MCF 10A (cell line): ENCODE results near the gene C14orf93. TPM values are rescaled to one million over a fixed set of nuclear protein-coding genes. Genes with fewer than 3 reads are reported as not detected.
A peak's percentile ranks its signal among the peaks of the same experiment; 100 is the strongest.

ENCODE experiments used
- BruUV-seq: library from RNA; stranded (reverse); fragments of 400-500 nt; replicated peaks from 2 replicates; lab custom pipeline; 2021; lab: Mats Ljungman, UMichigan
- CTCF ChIA-PET: fragments of 300-600 bp; sonication (Branson Sonifier 250); formaldehyde crosslinking; extraction: SDS; loops from one replicate; lab custom pipeline; 2021; ENCODE audit warnings: antibody characterized with exemption, inconsistent platforms; lab: Yijun Ruan, JAX
- POLR2A ChIA-PET: fragments of 300-600, 350-650 bp; sonication (Branson Sonifier 250); formaldehyde crosslinking; extraction: SDS; loops from one replicate; lab custom pipeline; 2020; ENCODE audit warnings: antibody characterized with exemption, inconsistent platforms; lab: Yijun Ruan, JAX
- DNase-seq: peaks from one replicate; pipeline ENCODE4 v3.0.0-alpha.2; 2018; ENCODE audit not compliant: unreplicated experiment
- H3K27ac Mint-ChIP-seq: one replicate; pipeline ENCODE4 v1.8.0; 2022; ENCODE audit warnings: mild to moderate bottlenecking, low read depth, mixed read lengths; ENCODE audit not compliant: unreplicated experiment
- H3K27me3 Mint-ChIP-seq: one replicate; pipeline ENCODE4 v1.8.0; 2022; ENCODE audit warnings: mixed read lengths; ENCODE audit not compliant: insufficient read depth, unreplicated experiment
- H3K36me3 Mint-ChIP-seq: one replicate; pipeline ENCODE4 v1.8.0; 2022; ENCODE audit warnings: mild to moderate bottlenecking, moderate library complexity, mixed read lengths; ENCODE audit not compliant: insufficient read depth, unreplicated experiment
- H3K4me1 Mint-ChIP-seq: one replicate; pipeline ENCODE4 v1.8.0; 2022; ENCODE audit warnings: mixed read lengths; ENCODE audit not compliant: insufficient read depth, unreplicated experiment
- H3K4me3 Mint-ChIP-seq: one replicate; pipeline ENCODE4 v1.8.0; 2022; ENCODE audit warnings: mild to moderate bottlenecking, moderate library complexity, mixed read lengths; ENCODE audit not compliant: unreplicated experiment
- H3K9me3 Mint-ChIP-seq: one replicate; pipeline ENCODE4 v1.8.0; 2022; ENCODE audit warnings: mixed read lengths; ENCODE audit not compliant: unreplicated experiment
- intact Hi-C: fragments of 100-400 bp; cut with micrococcal nuclease; formaldehyde crosslinking; loops from 2 replicates; pipeline ENCODE4 v1.14.1; 2022
- total RNA-seq: library from RNA; stranded (reverse); gene quantifications from 2 replicates; pipeline ENCODE4 v1.2.3, GENCODE V29; 2022
- TF ChIP-seq, protein P1 (sequence below): fragments of 200-600 bp; IDR thresholded peaks from one replicate; pipeline ENCODE4 v1.8.0; 2022; ENCODE audit warnings: antibody characterized with exemption, mild to moderate bottlenecking; ENCODE audit not compliant: unreplicated experiment

C14orf93 gene
- total RNA-seq, 1 experiment from 2014 or later, result 6.1 TPM

DNA sequence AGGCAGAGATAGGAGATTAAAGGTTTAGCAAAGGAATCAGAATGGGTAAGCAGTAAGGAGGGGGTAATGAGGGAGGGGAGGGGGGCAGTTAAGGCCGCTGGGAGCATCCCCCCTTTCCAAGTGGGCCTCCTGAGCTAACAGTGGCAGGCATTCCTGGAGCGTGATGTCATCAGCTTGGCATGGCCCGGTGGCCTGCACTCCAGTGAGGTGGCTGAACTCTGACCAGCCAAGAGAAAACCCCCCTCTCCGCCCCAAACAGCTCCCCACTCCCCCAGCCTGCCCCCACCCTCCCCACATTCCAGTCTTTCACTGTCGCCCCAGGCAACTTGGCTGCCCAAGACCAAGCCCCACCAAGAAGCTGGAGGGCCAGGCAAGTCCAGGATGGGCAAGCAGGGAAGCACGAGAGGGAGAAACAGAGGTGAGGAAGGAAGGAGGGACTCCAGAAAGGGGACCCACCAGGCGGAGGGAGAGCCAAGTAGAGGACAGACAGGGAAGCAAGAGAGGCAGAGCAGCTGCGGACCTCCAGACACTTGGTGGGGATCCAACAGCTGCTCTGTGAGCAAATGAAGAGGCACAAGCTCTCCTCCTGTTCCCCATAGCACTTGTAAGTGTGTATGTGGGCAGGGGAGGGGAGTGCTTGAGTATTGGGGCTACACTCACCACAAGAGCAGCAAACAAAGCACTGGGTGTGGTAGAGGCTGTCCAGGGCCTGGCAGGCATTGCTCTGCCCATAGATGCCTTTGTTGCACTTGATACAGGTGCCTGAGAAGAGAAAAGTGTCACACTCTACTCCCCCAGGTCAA is 32.1 kb downstream of the C14orf93 start:
- intact Hi-C loops, result no loop called here
- BruUV-seq, result no TSS peak
- CTCF ChIA-PET, result interaction anchor here (0.5 to 3.3 kb wide), 16 partner anchors 9 to 1543 kb away, joined by 3 to 25 read pairs (median 4); partner anchors contain the start of genes CDH24, HAUS4 and PRMT5
- TF ChIP-seq, protein P1, sequence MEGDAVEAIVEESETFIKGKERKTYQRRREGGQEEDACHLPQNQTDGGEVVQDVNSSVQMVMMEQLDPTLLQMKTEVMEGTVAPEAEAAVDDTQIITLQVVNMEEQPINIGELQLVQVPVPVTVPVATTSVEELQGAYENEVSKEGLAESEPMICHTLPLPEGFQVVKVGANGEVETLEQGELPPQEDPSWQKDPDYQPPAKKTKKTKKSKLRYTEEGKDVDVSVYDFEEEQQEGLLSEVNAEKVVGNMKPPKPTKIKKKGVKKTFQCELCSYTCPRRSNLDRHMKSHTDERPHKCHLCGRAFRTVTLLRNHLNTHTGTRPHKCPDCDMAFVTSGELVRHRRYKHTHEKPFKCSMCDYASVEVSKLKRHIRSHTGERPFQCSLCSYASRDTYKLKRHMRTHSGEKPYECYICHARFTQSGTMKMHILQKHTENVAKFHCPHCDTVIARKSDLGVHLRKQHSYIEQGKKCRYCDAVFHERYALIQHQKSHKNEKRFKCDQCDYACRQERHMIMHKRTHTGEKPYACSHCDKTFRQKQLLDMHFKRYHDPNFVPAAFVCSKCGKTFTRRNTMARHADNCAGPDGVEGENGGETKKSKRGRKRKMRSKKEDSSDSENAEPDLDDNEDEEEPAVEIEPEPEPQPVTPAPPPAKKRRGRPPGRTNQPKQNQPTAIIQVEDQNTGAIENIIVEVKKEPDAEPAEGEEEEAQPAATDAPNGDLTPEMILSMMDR, result no peak
- peaks cover 51% of the 10 kb centered on the region for H3K36me3 Mint-ChIP-seq
- H3K4me1 Mint-ChIP-seq, result peaks cover 60% of the 10 kb centered on the region
- H3K9me3 Mint-ChIP-seq, result no peaks in the 10 kb centered on the region
- peak overlapping the region; percentile 91 for H3K27ac Mint-ChIP-seq
- no peak overlapping the region for H3K4me3 Mint-ChIP-seq
- peak; percentile 63 for DNase-seq
- POLR2A ChIA-PET, result interaction anchor here (0.5 to 12.7 kb wide), 28 partner anchors 9 to 415 kb away, joined by 3 to 133 read pairs (median 4); partner anchors contain the start of genes ACIN1, C14orf119, CDH24 and HAUS4
- H3K27me3 Mint-ChIP-seq, result no peaks in the 10 kb centered on the region

GRCh38 chr14:22977434-22977683 is 32.6 kb downstream of the C14orf93 start:
- ChIA-PET POLR2A (interaction anchor here (0.5 to 12.7 kb wide), 24 partner anchors 9 to 415 kb away, joined by 3 to 133 read pairs (median 4); partner anchors contain the start of genes ACIN1, C14orf119, CDH24 and HAUS4), CTCF (interaction anchor here (0.7 to 3.3 kb wide), 11 partner anchors 9 to 247 kb away, joined by 3 to 25 read pairs (median 8); partner anchors contain the start of genes CDH24, HAUS4 and PRMT5)
- intact Hi-C loops, result no loop called here
- Mint-ChIP-seq H3K36me3 (peaks cover 57% of the 10 kb centered on the region), H3K9me3 (no peaks in the 10 kb centered on the region), H3K4me3 (no peak overlapping the region), H3K27ac (peak overlapping the region; percentile 91), H3K4me1 (peaks cover 60% of the 10 kb centered on the region), H3K27me3 (no peaks in the 10 kb centered on the region)
- DNase-seq, result no peak
- TF ChIP-seq, protein P1, result no peak
- BruUV-seq, result no TSS peak

- no peak overlapping the region for H3K4me3 Mint-ChIP-seq
- no peaks in the 10 kb centered on the region for H3K9me3 Mint-ChIP-seq
- intact Hi-C loops, result no loop called here
- H3K36me3 Mint-ChIP-seq, result peaks cover 62% of the 10 kb centered on the region
- peak overlapping the region; percentile 91 for H3K27ac Mint-ChIP-seq
- TF ChIP-seq, protein P1, result no peak
- peaks cover 65% of the 10 kb centered on the region for H3K4me1 Mint-ChIP-seq
- H3K27me3 Mint-ChIP-seq, result no peaks in the 10 kb centered on the region
- ChIA-PET POLR2A (interaction anchor here (0.5 to 12.7 kb wide), 25 partner anchors 10 to 1520 kb away, joined by 3 to 133 read pairs (median 4); partner anchors contain the start of genes ACIN1, C14orf119, CDH24 and HAUS4), CTCF (interaction anchor here (0.7 to 3.3 kb wide), 15 partner anchors 10 to 246 kb away, joined by 3 to 25 read pairs (median 8); partner anchors contain the start of genes CDH24, HAUS4 and PRMT5)
- BruUV-seq, result no TSS peak
- peak; percentile 84 for DNase-seq
Observed at GRCh38 chr14:22976620-22977433, 33.1 kb downstream of the C14orf93 start.
